Activated CD8-positive, alpha-beta T cell treated with anti-CD3 and anti-CD28 coated beads, Interleukin-2, amount 10 ng/mL, durations not matched to agents 7 days and 5 days (primary cell): ENCODE measurements around the gene ABTB1. TPM values are rescaled to one million over a fixed set of nuclear protein-coding genes. Genes with fewer than 3 reads are reported as not detected.
"Not testable (repeated sequence)": the region's sequence is repeated elsewhere in the genome, so short reads cannot be mapped to it uniquely, and the experiment has no call there.

Experiments
- ATAC-seq: fragments of 150-1000 bp; cut with Tn5 transposase; one replicate; pipeline ENCODE4 v1.10.0; 2021; ENCODE audit warnings: moderate library complexity
- CTCF ChIA-PET: fragments of 350-600 bp; sonication (Branson Sonifier 250); formaldehyde crosslinking; loops from one replicate; lab custom pipeline; 2021; ENCODE audit warnings: antibody characterized with exemption; lab: Charles Lee
- POLR2A ChIA-PET: fragments of 350-600 bp; sonication (Branson Sonifier 250); formaldehyde crosslinking; loops from one replicate; lab custom pipeline; 2021; ENCODE audit warnings: antibody characterized with exemption; lab: Charles Lee
- DNase-seq: peaks from one replicate; pipeline ENCODE4 v3.0.0-alpha.2; 2020
- H3K27ac Mint-ChIP-seq: one replicate; pipeline ENCODE4 v1.8.0; 2021; ENCODE audit warnings: mild to moderate bottlenecking, mixed read lengths
- H3K27me3 Mint-ChIP-seq: one replicate; pipeline ENCODE4 v1.8.0; 2021; ENCODE audit warnings: low read depth, mixed read lengths
- H3K36me3 Mint-ChIP-seq: one replicate; pipeline ENCODE4 v1.8.0; 2021; ENCODE audit warnings: low read depth, mixed read lengths
- H3K4me1 Mint-ChIP-seq: one replicate; pipeline ENCODE4 v1.8.0; 2021; ENCODE audit warnings: low read depth, mixed read lengths
- H3K4me3 Mint-ChIP-seq: one replicate; pipeline ENCODE4 v1.8.0; 2021; ENCODE audit warnings: mild to moderate bottlenecking, mixed read lengths
- H3K9me3 Mint-ChIP-seq: one replicate; pipeline ENCODE4 v1.8.0; 2022; ENCODE audit warnings: mixed read lengths; ENCODE audit not compliant: insufficient read depth
- total RNA-seq, 2 experiments: library from RNA; stranded (reverse); gene quantifications; one replicate each; pipeline ENCODE4 v1.2.3, GENCODE V29; 2021

Gene ABTB1
- total RNA-seq, 2 experiments from 2014 or later: 15.6 to 16.5 TPM

GRCh38 chr3:127682175-127682554, 9.4 kb downstream of the ABTB1 start:
- not testable (repeated sequence) for H3K27me3 Mint-ChIP-seq, H3K36me3 Mint-ChIP-seq, H3K27ac Mint-ChIP-seq, DNase-seq, ATAC-seq, H3K4me3 Mint-ChIP-seq, H3K9me3 Mint-ChIP-seq
- ChIA-PET POLR2A (interaction anchor here (1.8 kb wide), 1 partner anchor 10 kb away, joined by 7 read pairs; the partner anchor contains the start of gene ABTB1), CTCF (interaction anchor here (1.2 kb wide), 2 partner anchors 15 to 43 kb away, joined by 3 read pairs; no protein-coding TSS in a partner anchor)
- peaks cover 11% of the 10 kb centered on the region for H3K4me1 Mint-ChIP-seq

GRCh38 chr3:127682561-127682960, 9.8 kb downstream of the ABTB1 start:
- ChIA-PET CTCF (interaction anchor here (1.2 kb wide), 1 partner anchor 15 kb away, joined by 3 read pairs; no protein-coding TSS in a partner anchor), POLR2A (interaction anchor here (1.8 kb wide), 1 partner anchor 10 kb away, joined by 7 read pairs; the partner anchor contains the start of gene ABTB1)
- Mint-ChIP-seq H3K4me1 (peaks cover 11% of the 10 kb centered on the region), H3K27me3 (no peaks in the 10 kb centered on the region), H3K4me3 (no peak overlapping the region), H3K9me3 (no peaks in the 10 kb centered on the region), H3K36me3 (no peaks in the 10 kb centered on the region), H3K27ac (no peak overlapping the region)
- DNase-seq (no peak), ATAC-seq (no peak)

DNA sequence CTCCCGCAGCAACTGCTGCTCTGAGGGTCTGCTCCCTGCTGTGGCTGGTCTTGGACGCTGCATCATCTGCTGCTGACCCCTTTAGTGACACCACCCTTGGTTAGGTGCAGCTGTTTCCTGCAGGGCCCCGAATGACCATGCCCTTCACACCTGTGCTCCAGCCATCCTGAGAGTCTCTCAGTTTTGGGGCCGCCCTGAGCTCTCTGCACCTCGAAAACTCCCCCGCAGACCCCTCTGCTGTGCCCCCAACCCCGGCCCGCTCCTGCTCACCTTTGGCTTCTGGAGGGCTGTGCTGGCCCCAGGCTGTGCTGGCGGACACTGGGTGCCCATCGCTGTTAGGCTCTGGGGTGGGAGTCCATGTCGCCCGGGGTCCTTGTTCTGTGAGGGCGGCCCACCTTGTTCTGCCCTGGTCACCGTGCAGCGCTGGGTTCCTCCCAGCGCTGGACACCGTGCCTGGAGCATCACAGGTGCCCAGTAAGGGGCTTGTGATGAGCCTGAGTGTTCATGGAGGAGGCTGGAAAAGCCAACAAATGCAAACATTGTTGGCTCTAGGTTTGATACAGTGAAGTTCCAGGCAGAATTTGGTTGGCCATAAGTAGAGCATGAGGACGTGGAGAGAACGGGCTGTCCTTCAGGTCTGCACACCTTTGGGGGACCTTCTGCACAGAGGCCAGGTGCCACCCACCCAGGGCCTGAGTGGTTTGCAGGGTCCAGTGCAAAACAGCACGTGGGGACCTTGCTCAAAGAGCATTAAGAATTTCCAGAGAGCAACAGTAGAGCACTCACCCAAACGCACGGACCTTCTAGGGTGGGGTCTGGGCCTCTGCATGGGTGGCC, 12.3 kb downstream of the ABTB1 start:
- POLR2A ChIA-PET: no interaction called here
- Mint-ChIP-seq H3K9me3 (no peaks in the 10 kb centered on the region), H3K27ac (no peak overlapping the region), H3K36me3 (no peaks in the 10 kb centered on the region), H3K4me3 (no peak overlapping the region), H3K27me3 (no peaks in the 10 kb centered on the region), H3K4me1 (peaks cover 11% of the 10 kb centered on the region)
- ATAC-seq: peak; percentile 35
- no peak for DNase-seq
- CTCF ChIA-PET: no interaction called here

DNA sequence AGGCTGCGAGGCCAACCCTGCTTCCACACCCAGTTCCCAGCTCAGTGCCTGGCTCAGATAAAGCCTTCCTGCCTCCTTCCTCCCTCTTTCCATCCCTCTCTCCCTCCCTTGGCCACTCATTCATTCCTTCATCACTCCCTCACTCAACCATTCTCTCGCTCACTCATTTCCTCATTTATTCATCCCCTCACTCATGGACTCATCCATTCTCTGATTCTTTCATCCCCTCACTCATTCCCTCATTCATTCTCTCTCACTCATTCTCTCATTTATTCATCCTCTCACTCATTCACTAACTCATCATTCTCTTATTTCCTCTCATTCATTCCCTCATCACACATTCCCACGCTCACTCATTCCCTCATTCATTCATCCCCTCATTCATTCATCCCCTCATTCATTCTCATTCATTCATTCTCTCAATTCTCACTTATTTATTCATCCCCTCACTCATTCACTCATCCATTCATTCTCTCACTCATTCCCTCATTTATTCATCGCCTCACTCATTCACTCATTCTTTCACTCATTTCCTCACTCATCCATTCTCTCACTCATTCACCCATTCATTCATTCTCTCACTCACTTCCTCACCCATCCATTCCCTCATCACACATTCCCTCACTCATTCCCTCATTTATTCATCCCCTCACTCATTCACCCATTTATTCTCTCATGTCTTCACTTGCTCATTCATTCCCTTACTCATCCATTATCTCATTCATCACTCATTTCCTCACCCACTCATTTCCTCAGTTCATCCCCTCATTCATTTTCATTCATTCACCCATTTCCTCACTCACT, 13.2 kb downstream of the ABTB1 start:
- POLR2A ChIA-PET: no interaction called here
- CTCF ChIA-PET: no interaction called here
- H3K27ac Mint-ChIP-seq: no peak overlapping the region

GRCh38 chr3:127686512-127686894, 13.8 kb downstream of the ABTB1 start:
- Mint-ChIP-seq H3K9me3 (no peaks in the 10 kb centered on the region), H3K36me3 (no peaks in the 10 kb centered on the region), H3K4me1 (peaks cover 9% of the 10 kb centered on the region), H3K4me3 (no peak overlapping the region), H3K27ac (no peak overlapping the region), H3K27me3 (no peaks in the 10 kb centered on the region)
- CTCF ChIA-PET: no interaction called here
- ATAC-seq (no peak), DNase-seq (no peak)
- POLR2A ChIA-PET: no interaction called here

More for the DNA sequence above, 13.2 kb downstream of the ABTB1 start:
- H3K4me1 Mint-ChIP-seq: peaks cover 11% of the 10 kb centered on the region
- ATAC-seq (no peak), DNase-seq (no peak)
- H3K36me3 Mint-ChIP-seq: no peaks in the 10 kb centered on the region
- no peaks in the 10 kb centered on the region for H3K9me3 Mint-ChIP-seq
- H3K27me3 Mint-ChIP-seq: no peaks in the 10 kb centered on the region
- no peak overlapping the region for H3K4me3 Mint-ChIP-seq

GRCh38 chr3:127687228-127687737, 14.5 kb downstream of the ABTB1 start:
- ChIA-PET CTCF (no interaction called here), POLR2A (no interaction called here)
- DNase-seq (no peak), ATAC-seq (no peak)
- no peak overlapping the region for H3K4me3 Mint-ChIP-seq
- no peaks in the 10 kb centered on the region for H3K27me3 Mint-ChIP-seq
- H3K36me3 Mint-ChIP-seq: no peaks in the 10 kb centered on the region
- no peak overlapping the region for H3K27ac Mint-ChIP-seq
- peaks cover 6% of the 10 kb centered on the region for H3K4me1 Mint-ChIP-seq
- H3K9me3 Mint-ChIP-seq: no peaks in the 10 kb centered on the region

- H3K27ac Mint-ChIP-seq: no peak overlapping the region
- ChIA-PET POLR2A (no interaction called here), CTCF (no interaction called here)
- no peak for DNase-seq
- H3K36me3 Mint-ChIP-seq: no peaks in the 10 kb centered on the region
- ATAC-seq: no peak
- peaks cover 6% of the 10 kb centered on the region for H3K4me1 Mint-ChIP-seq
- H3K27me3 Mint-ChIP-seq: no peaks in the 10 kb centered on the region
- no peak overlapping the region for H3K4me3 Mint-ChIP-seq
- H3K9me3 Mint-ChIP-seq: no peaks in the 10 kb centered on the region
Observed at GRCh38 chr3:127688022-127688415, 15.3 kb downstream of the ABTB1 start.

GRCh38 chr3:127688416-127689265, 15.9 kb downstream of the ABTB1 start:
- H3K4me1 Mint-ChIP-seq: peaks cover 3% of the 10 kb centered on the region
- DNase-seq (no peak), ATAC-seq (no peak)
- no peak overlapping the region for H3K27ac Mint-ChIP-seq
- no peaks in the 10 kb centered on the region for H3K9me3 Mint-ChIP-seq
- H3K36me3 Mint-ChIP-seq: no peaks in the 10 kb centered on the region
- ChIA-PET POLR2A (no interaction called here), CTCF (interaction anchor here (1.2 to 1.4 kb wide), 2 partner anchors 114 to 147 kb away, joined by 3 to 6 read pairs; no protein-coding TSS in a partner anchor)
- H3K4me3 Mint-ChIP-seq: no peak overlapping the region
- no peaks in the 10 kb centered on the region for H3K27me3 Mint-ChIP-seq

DNA sequence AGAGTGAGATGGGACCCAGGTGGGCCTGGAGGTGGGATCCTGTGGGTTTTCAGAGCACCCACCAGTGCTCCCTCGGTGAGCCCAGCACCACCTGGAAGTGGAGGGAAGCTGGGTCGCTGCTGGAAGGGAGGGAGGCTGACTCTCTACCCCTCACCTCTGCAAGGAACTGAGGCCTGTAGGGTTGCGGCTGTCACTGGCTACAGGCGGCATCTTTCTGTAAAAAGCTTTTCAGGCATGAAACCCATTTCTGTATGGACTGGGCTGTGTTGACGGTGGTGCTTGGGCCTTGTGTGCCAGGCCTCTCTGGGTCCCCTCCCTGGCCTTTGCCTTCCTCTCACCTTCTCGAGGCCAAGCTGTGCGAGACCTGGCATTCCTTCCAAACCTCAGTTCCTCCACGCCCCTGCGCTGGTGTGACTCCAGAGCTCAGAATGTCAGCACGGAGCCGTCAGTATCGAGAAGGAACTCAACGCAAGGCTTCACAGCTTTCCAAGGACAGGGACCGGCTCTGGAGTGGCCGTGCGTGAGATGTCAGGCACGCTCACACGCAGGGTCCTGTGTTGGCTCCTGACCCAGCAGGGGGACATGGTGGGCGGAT, 16.6 kb downstream of the ABTB1 start:
- Mint-ChIP-seq H3K36me3 (no peaks in the 10 kb centered on the region), H3K4me3 (no peak overlapping the region), H3K27ac (no peak overlapping the region), H3K4me1 (no peaks in the 10 kb centered on the region), H3K9me3 (no peaks in the 10 kb centered on the region), H3K27me3 (no peaks in the 10 kb centered on the region)
- ChIA-PET POLR2A (no interaction called here), CTCF (interaction anchor here (1.2 to 1.4 kb wide), 2 partner anchors 114 to 147 kb away, joined by 3 to 6 read pairs; no protein-coding TSS in a partner anchor)
- DNase-seq: no peak
- no peak for ATAC-seq

DNA sequence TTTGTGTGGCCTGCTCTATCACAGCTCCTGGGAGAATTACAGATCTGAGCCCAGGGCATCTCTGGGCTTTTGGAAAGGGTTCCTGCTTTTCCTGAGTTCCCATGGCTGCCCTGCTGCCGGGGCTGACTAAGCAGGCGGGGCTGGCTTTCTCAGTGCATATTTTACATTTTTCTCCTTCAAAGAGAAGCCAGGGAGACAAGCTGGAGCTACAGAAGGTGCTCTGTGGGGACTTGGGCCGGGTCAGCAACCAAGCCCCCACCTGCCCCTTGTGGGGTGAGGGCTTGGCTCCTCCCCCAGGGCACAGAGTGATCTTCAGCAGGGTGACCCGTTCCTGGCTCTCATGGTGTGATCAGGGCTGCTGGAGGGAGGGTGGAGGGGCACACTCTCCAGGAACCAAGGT, 17.4 kb downstream of the ABTB1 start:
- no peak overlapping the region for H3K4me3 Mint-ChIP-seq
- H3K27me3 Mint-ChIP-seq: no peaks in the 10 kb centered on the region
- POLR2A ChIA-PET: no interaction called here
- H3K4me1 Mint-ChIP-seq: no peaks in the 10 kb centered on the region
- H3K27ac Mint-ChIP-seq: no peak overlapping the region
- CTCF ChIA-PET: interaction anchor here (1.2 to 1.4 kb wide), 2 partner anchors 115 to 146 kb away, joined by 3 to 6 read pairs; no protein-coding TSS in a partner anchor
- H3K9me3 Mint-ChIP-seq: no peaks in the 10 kb centered on the region
- DNase-seq: no peak
- no peaks in the 10 kb centered on the region for H3K36me3 Mint-ChIP-seq
- no peak for ATAC-seq
